H9 (cell line): Measurements from ENCODE around the gene STX8. TPM values are rescaled to one million over a fixed set of nuclear protein-coding genes. Genes with fewer than 3 reads are reported as not detected.

Source experiments
- DNase-seq: peaks from one replicate; pipeline ENCODE4 v3.0.0-alpha.2; 2017
- H2AFZ ChIP-seq: one replicate; pipeline ENCODE4 v1.6.1; 2013; ENCODE audit warnings: mild to moderate bottlenecking, low read length, control low read depth, moderate library complexity
- H2AK5ac ChIP-seq: 2 replicates; pipeline ENCODE4 v1.6.1; 2013; ENCODE audit warnings: low read length, control low read depth, mixed read lengths; ENCODE audit not compliant: insufficient read length
- H2BK120ac ChIP-seq: one replicate; pipeline ENCODE4 v1.6.1; 2013; ENCODE audit warnings: low read depth, mild to moderate bottlenecking, low read length, control low read depth, inconsistent platforms; ENCODE audit not compliant: poor library complexity, severe bottlenecking
- H2BK12ac ChIP-seq: 2 replicates; pipeline ENCODE4 v1.6.1; 2013; ENCODE audit warnings: low read length, control low read depth, mixed read lengths, low read depth; ENCODE audit not compliant: insufficient read length
- H2BK15ac ChIP-seq: 2 replicates; pipeline ENCODE4 v1.6.1; 2013; ENCODE audit warnings: low read depth, low read length, control low read depth
- H2BK20ac ChIP-seq: one replicate; pipeline ENCODE4 v1.6.1; 2013; ENCODE audit warnings: low read depth, mild to moderate bottlenecking, low read length, control low read depth, inconsistent platforms; ENCODE audit not compliant: poor library complexity, severe bottlenecking
- H2BK5ac ChIP-seq: 2 replicates; pipeline ENCODE4 v1.6.1; 2013; ENCODE audit warnings: low read length, control low read depth, mixed read lengths; ENCODE audit not compliant: insufficient read length
- H3K14ac ChIP-seq: 2 replicates; pipeline ENCODE4 v1.6.1; 2013; ENCODE audit warnings: low read length, control low read depth; ENCODE audit not compliant: insufficient read depth
- H3K18ac ChIP-seq: 2 replicates; pipeline ENCODE4 v1.6.1; 2013; ENCODE audit warnings: low read depth, mild to moderate bottlenecking, mixed read lengths, low read length, control low read depth; ENCODE audit not compliant: insufficient read length
- H3K23ac ChIP-seq: 2 replicates; pipeline ENCODE4 v1.6.1; 2013; ENCODE audit warnings: low read length, control low read depth, mixed read lengths, low read depth; ENCODE audit not compliant: insufficient read length
- H3K23me2 ChIP-seq: 2 replicates; pipeline ENCODE4 v1.6.1; 2013; ENCODE audit warnings: low read depth, mild to moderate bottlenecking, mixed read lengths, low read length, control low read depth; ENCODE audit not compliant: insufficient read length, poor library complexity, severe bottlenecking
- H3K27ac ChIP-seq: 2 replicates; pipeline ENCODE4 v1.5.1; 2013; ENCODE audit warnings: low read length, control low read depth, mixed read lengths, low read depth; ENCODE audit not compliant: insufficient read length
- H3K27me3 ChIP-seq: 2 replicates; pipeline ENCODE4 v1.6.1; 2013; ENCODE audit warnings: low read length, control low read depth, inconsistent platforms; ENCODE audit not compliant: insufficient read depth
- H3K4ac ChIP-seq: 2 replicates; pipeline ENCODE4 v1.6.1; 2013; ENCODE audit warnings: low read depth, mild to moderate bottlenecking, control low read depth, inconsistent platforms, low read length, moderate library complexity
- H3K4me1 ChIP-seq: 2 replicates; pipeline ENCODE4 v1.6.1; 2013; ENCODE audit warnings: low read length, control low read depth, inconsistent platforms; ENCODE audit not compliant: insufficient read depth
- H3K4me2 ChIP-seq: 2 replicates; pipeline ENCODE4 v1.6.1; 2013; ENCODE audit warnings: low read length, control low read depth, mixed read lengths; ENCODE audit not compliant: insufficient read length, insufficient read depth
- H3K56ac ChIP-seq: 2 replicates; pipeline ENCODE4 v1.6.1; 2013; ENCODE audit warnings: low read depth, mild to moderate bottlenecking, mixed read lengths, low read length, control low read depth; ENCODE audit not compliant: insufficient read length
- H3K79me1 ChIP-seq: 2 replicates; pipeline ENCODE4 v1.6.1; 2013; ENCODE audit warnings: low read depth, mild to moderate bottlenecking, moderate library complexity, low read length, control low read depth, inconsistent platforms; ENCODE audit not compliant: insufficient read depth, poor library complexity, severe bottlenecking
- H3K79me2 ChIP-seq: 2 replicates; pipeline ENCODE4 v1.6.1; 2013; ENCODE audit warnings: low read length, control low read depth, inconsistent platforms; ENCODE audit not compliant: insufficient read depth
- H3K9ac ChIP-seq: 2 replicates; pipeline ENCODE4 v1.6.1; 2013; ENCODE audit warnings: low read length, control low read depth, mixed read lengths; ENCODE audit not compliant: insufficient read length; ENCODE audit errors: extremely low read depth
- H3K9me3 ChIP-seq: one replicate; pipeline ENCODE4 v1.6.1; 2013; ENCODE audit warnings: low read depth, low read length, inconsistent platforms; ENCODE audit not compliant: control insufficient read depth
- H3T11ph ChIP-seq: one replicate; pipeline ENCODE4 v1.6.1; 2013; ENCODE audit warnings: mild to moderate bottlenecking, low read length, control low read depth, inconsistent platforms
- H4K20me1 ChIP-seq: one replicate; pipeline ENCODE4 v1.6.1; 2013; ENCODE audit not compliant: control insufficient read depth, insufficient read length, insufficient read depth
- H4K5ac ChIP-seq: 2 replicates; pipeline ENCODE4 v1.6.1; 2013; ENCODE audit warnings: low read depth, mild to moderate bottlenecking, mixed read lengths, low read length, control low read depth; ENCODE audit not compliant: insufficient read length
- H4K8ac ChIP-seq: replicated peaks from 2 replicates; pipeline ENCODE4 v1.6.1; 2013; ENCODE audit warnings: low read length, control low read depth, mixed read lengths, low read depth; ENCODE audit not compliant: insufficient read length
- H4K91ac ChIP-seq: 2 replicates; pipeline ENCODE4 v1.6.1; 2013; ENCODE audit warnings: low read depth, mild to moderate bottlenecking, moderate library complexity, mixed read lengths, low read length, control low read depth; ENCODE audit not compliant: insufficient read length
- H3K27ac Mint-ChIP-seq, 3 experiments: 2 replicates in 2 of 3; 3 replicates in 1 of 3; pipeline ENCODE4 v1.8.0; 2020 to 2021; ENCODE audit warnings: mixed read lengths in 3 of 3, mild to moderate bottlenecking in 1 of 3, moderate library complexity in 1 of 3
- H3K27me3 Mint-ChIP-seq: 2 replicates; pipeline ENCODE4 v1.8.0; 2021; ENCODE audit warnings: low read depth, mild to moderate bottlenecking, moderate library complexity, mixed read lengths
- H3K36me3 Mint-ChIP-seq, 3 experiments: 2 replicates in 2 of 3; 3 replicates in 1 of 3; pipeline ENCODE4 v1.8.0; 2020 to 2021; ENCODE audit warnings: low read depth in 3 of 3, mixed read lengths in 3 of 3; ENCODE audit not compliant: insufficient read depth in 1 of 3
- H3K4me1 Mint-ChIP-seq, 2 experiments: 2 replicates each; pipeline ENCODE4 v1.8.0; 2020; ENCODE audit warnings: mixed read lengths in 2 of 2
- H3K4me3 Mint-ChIP-seq, 2 experiments: 2 replicates in 1 of 2; 3 replicates in 1 of 2; pipeline ENCODE4 v1.8.0; 2020 to 2021; ENCODE audit warnings: mild to moderate bottlenecking in 2 of 2, mixed read lengths in 2 of 2, moderate library complexity in 1 of 2
- H3K9me3 Mint-ChIP-seq, 2 experiments: 2 replicates in 1 of 2; 3 replicates in 1 of 2; pipeline ENCODE4 v1.8.0; 2020; ENCODE audit warnings: mild to moderate bottlenecking in 2 of 2, mixed read lengths in 2 of 2, moderate library complexity in 1 of 2
- WGBS: extraction: QIAGEN DNeasy Blood & Tissue Kit; methylation state at CpG from one replicate; pipeline ENCODE4 v1.1.7; 2013; ENCODE audit warnings: missing lambda C conversion rate, low lambda C conversion rate, mixed read lengths; ENCODE audit not compliant: insufficient read length; ENCODE audit errors: extremely low coverage; 5-methylcytosine and 5-hydroxymethylcytosine counted together
- total RNA-seq: library from RNA; stranded (reverse); gene quantifications from 2 replicates; pipeline ENCODE4 v1.2.1, GENCODE V29; 2021
- TF ChIP-seq, protein P1 (sequence below): fragments of 200-600 bp; sonication (generic); conservative IDR thresholded peaks from 3 replicates; pipeline ENCODE4 v1.8.0; 2021; ENCODE audit warnings: antibody characterized with exemption, mild to moderate bottlenecking

STX8 gene
- total RNA-seq, 1 experiment from 2014 or later, result 55.1 TPM

DNA sequence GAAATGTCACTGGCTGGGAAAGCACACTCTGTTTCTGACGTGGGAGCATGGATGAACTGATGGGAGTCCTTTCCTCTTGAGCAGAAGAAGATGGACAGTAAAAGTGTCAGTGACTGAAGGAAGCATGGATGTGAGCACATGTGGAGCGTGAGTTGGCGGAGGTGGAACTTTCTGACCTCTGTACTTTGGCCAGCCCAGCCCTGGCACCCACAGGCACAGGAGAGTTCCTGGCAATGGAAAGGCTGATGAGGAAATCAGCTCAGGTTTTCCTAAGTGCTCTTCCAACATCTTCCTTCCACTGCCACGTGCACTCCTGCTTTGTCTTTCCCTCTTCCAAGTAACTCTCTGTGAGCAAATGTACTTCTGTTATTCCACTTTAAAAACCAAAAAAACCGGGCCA, 277.5 kb downstream of the STX8 start:
- Histone ChIP-seq H3K56ac (no peak overlapping the region), H3K4me2 (no peak overlapping the region), H2AK5ac (no peak overlapping the region), H2BK120ac (no peak overlapping the region), H3K9me3 (no peaks in the 10 kb centered on the region), H2BK15ac (no peak overlapping the region), H2BK5ac (no peak overlapping the region), H3K18ac (no peak overlapping the region), H3K23ac (no peak overlapping the region), H3K14ac (no peak overlapping the region), H2BK20ac (no peak overlapping the region), H4K5ac (no peak overlapping the region), H3K23me2 (peaks cover 3% of the 10 kb centered on the region), H3K79me1 (no peaks in the 10 kb centered on the region), H3K27ac (no peak overlapping the region), H3K4ac (no peak overlapping the region), H2BK12ac (no peak overlapping the region), H4K20me1 (no peaks in the 10 kb centered on the region), H3T11ph (no peak overlapping the region), H3K4me1 (peaks cover 2% of the 10 kb centered on the region; the same call in 1 of the 2 replicates), H3K79me2 (no peaks in the 10 kb centered on the region), H3K27me3 (no peaks in the 10 kb centered on the region), H2AFZ (no peak overlapping the region), H4K91ac (no peak overlapping the region), H4K8ac (no peak overlapping the region), H3K9ac (no peak overlapping the region)
- DNase-seq, result no peak
- H3K4me3 Mint-ChIP-seq, result no peak overlapping the region
- no peaks in the 10 kb centered on the region for H3K27me3 Mint-ChIP-seq
- WGBS, result no CpG with 5 or more reads among the region's 5 CpGs
- H3K4me1 Mint-ChIP-seq, result no peaks in the 10 kb centered on the region
- TF ChIP-seq, protein P1, sequence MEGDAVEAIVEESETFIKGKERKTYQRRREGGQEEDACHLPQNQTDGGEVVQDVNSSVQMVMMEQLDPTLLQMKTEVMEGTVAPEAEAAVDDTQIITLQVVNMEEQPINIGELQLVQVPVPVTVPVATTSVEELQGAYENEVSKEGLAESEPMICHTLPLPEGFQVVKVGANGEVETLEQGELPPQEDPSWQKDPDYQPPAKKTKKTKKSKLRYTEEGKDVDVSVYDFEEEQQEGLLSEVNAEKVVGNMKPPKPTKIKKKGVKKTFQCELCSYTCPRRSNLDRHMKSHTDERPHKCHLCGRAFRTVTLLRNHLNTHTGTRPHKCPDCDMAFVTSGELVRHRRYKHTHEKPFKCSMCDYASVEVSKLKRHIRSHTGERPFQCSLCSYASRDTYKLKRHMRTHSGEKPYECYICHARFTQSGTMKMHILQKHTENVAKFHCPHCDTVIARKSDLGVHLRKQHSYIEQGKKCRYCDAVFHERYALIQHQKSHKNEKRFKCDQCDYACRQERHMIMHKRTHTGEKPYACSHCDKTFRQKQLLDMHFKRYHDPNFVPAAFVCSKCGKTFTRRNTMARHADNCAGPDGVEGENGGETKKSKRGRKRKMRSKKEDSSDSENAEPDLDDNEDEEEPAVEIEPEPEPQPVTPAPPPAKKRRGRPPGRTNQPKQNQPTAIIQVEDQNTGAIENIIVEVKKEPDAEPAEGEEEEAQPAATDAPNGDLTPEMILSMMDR, result no peak
- H3K27ac Mint-ChIP-seq, result no peak overlapping the region
- H3K9me3 Mint-ChIP-seq, result peaks cover 0 to 2% of the 10 kb centered on the region in 2 experiments; a peak in 2 of 5 replicates
- no peaks in the 10 kb centered on the region; a peak in 2 of 7 replicates for H3K36me3 Mint-ChIP-seq
